Amniotic stem cell (primary cell): ENCODE measurements around the gene RBMX2.

Experiments
- DNase-seq: peaks from one replicate; lab custom pipeline; 2025; lab: John Stamatoyannopoulos, UW

RBMX2 gene

GRCh38 chrX:130446974-130447373 lies 45.2 kb downstream of the RBMX2 start:
- no peak for DNase-seq
